Eye (tissue), 1 donor: ENCODE results near the gene OR10A6.
A peak's percentile ranks its signal among the peaks of the same experiment; 100 is the strongest.

ENCODE experiments used
- DNase-seq: peaks from one replicate; pipeline ENCODE4 v3.0.0-alpha.2; 2015

The OR10A6 gene, protein sequence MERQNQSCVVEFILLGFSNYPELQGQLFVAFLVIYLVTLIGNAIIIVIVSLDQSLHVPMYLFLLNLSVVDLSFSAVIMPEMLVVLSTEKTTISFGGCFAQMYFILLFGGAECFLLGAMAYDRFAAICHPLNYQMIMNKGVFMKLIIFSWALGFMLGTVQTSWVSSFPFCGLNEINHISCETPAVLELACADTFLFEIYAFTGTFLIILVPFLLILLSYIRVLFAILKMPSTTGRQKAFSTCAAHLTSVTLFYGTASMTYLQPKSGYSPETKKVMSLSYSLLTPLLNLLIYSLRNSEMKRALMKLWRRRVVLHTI

DNA sequence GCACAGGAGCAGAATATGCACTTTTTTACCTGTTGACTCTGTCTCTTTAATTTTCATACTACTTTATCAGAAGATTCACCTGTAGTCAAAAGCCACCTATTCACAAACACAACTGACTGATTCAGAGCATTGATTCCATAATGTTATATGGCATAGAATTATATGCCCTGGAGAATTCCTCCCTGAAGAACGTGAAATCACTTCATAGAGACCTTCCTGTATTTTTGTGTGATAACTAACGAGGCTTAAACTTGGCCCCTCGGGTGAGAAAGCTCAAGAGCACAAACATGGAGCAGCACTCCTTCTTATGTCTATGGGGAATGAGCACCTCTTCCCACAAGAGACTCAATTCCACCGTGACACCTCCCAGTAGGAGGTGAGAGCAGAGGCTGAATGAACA, at the start of gene OR10A6:
TSS of gene OR10A6 (minus strand) at position 101 of the 400 bp plus-strand sequence. CDS start 2,606 bp downstream, outside the sequence.
- no peak for DNase-seq

GRCh38 chr11:7977232-7977917, 46.3 kb upstream of the OR10A6 start:
- peak; percentile 6 for DNase-seq

DNA sequence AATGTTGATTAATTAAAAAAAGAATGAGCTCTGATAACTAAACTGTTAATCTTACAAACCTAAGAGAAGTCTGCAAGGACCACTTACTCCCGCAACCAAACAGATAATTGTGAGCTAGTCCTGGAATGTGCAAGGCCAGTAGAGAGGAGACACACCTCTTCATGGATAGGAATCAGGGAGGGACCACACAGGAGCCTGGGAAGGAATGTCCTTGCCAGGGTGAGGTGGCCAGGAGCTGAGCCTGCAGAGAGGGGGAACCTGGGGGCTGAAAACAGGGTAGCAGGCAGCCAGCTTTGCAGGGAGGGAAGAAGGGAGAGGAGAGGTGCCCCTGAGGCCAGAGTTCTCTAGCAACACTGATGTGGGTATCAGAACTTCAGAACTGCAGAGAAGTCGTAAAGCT, 43.6 kb upstream of the OR10A6 start:
- DNase-seq, result no peak

GRCh38 chr11:7973011-7973410, 41.9 kb upstream of the OR10A6 start:
- DNase-seq, result no peak

- DNase-seq, result no peak
Measured at GRCh38 chr11:7971846-7972245, 40.8 kb upstream of the OR10A6 start.

- DNase-seq, result peak; percentile 9
Measured at GRCh38 chr11:7969756-7970646, 38.9 kb upstream of the OR10A6 start.

- DNase-seq, result no peak
Measured at GRCh38 chr11:7968686-7969085, 37.6 kb upstream of the OR10A6 start.

DNA sequence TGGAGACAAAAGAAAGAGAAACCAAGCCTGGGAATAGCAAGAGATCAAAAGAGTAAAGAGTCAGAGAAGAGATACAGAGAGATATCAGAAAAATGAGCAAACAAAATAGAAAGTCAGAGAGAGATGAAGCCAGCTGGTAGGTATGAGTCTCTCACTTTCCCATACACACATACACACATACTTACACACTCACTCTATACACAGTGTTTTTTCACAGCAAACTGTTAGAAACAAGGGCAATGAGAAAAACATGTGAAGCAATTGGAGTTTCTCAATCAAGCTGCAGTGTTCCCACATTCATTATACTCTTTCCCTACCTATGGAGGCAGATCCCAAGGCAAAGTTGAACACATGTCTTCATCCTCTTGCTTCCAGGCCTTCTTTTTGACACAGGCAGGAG, 36.8 kb upstream of the OR10A6 start:
- DNase-seq, result no peak

DNA sequence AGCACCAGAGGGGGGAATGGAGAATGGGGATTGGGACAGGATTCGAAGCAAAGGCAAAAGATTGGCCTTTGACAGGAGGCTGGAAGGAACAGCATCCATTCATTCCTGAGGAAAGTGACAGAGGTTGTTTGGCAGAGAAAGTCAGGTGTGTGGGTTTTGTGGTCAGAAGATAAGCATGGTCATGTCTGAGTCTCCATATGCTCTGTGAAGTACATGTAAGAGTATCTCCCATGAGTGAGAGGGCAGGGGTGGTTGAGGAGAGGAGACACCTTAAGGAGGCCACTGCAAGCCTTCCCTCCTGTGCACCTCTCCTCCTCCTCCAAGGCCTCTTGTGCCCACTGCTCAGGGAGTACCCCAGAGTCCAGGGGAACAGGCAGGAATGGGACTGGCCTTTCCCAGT, 36.0 kb upstream of the OR10A6 start:
- no peak for DNase-seq

DNA sequence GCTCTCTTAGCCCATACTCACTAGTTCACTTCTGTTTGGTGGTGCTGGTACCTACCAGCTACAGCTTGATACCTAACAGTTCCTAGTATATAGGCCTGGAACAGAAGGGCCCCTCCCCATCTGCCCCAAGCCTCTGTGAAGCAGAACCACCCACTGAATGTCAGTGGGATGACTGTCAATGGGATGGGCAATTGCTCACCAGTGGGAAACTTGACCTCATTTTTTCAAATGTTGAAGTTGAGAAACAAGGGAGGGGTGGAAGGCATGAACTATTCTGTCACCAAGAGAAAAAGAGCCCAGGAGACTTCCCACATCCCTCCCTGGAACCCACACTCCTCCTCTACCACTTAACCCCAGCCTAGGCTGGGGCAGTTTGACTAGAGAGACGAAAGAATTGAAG, 34.3 kb upstream of the OR10A6 start, which contains the start of gene NLRP10:
TSS of gene NLRP10 (minus strand) at position 62 of the 400 bp plus-strand sequence. CDS start 1,952 bp downstream, outside the sequence.
- peak; percentile 4 for DNase-seq

DNA sequence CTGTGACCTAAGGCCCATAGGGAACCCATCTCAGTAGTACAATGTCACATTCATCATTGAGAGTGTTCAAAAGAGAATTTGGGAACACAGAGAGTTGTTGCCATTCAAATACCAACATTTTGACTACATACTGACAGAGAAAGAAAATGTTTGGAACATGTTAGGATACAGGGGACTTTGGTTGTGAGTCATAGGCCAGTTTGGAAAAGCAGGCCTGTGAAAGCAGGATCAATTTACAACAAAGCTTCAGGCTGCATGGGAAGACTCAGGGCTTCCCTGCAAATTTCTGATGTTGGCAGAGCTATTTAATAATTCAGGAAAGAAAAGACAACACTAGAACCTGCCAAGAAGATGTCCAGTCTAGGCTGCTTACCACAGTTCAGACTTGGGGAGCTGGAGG, 33.8 kb upstream of the OR10A6 start:
- DNase-seq, result no peak

- DNase-seq, result no peak
Measured at GRCh38 chr11:7964261-7964660, 33.2 kb upstream of the OR10A6 start.

DNA sequence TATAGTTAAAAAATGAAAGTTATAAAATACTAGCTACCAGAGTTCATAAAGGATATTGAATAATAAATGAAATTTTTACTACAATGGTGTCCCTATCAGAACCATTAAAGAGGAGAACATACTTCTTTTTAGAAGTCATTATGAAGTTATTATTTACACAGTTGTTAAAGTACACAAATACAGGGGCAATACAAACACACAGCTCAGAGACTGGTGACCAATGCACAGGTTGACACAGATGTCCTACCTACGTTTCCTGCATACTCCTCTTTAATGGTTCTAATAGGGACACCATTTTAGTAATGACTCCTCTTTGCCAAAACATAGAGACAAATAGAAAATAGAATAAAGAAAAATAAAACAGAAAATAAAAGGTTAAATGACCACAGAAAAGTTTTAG, 24.1 kb upstream of the OR10A6 start:
- DNase-seq, result no peak

GRCh38 chr11:7949934-7950333, 18.9 kb upstream of the OR10A6 start:
- no peak for DNase-seq

GRCh38 chr11:7944123-7944522, 13.1 kb upstream of the OR10A6 start:
- no peak for DNase-seq

DNA sequence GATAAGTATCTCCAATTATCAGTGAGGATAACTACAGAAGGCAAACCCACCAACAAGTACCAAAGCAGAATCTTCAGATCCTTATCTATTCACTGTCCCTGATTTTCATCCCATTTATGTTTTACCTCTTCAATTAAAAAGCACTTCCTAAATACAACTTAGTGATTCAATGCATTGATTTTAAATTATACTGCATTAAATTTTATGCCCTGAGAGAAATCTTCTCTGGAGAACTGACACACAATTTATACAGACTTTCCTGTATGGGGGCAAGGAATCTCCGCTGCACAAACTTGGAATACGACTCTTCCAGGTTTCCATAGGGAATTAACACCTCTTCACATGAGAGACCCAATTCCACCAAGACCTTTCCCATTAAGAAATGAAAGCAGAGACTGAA, 10.5 kb upstream of the OR10A6 start, which contains the start of gene OR10A3:
TSS of gene OR10A3 (minus strand) at position 101 of the 400 bp plus-strand sequence. CDS start 2,188 bp downstream, outside the sequence.
- DNase-seq, result no peak

GRCh38 chr11:7941146-7941545, 10.1 kb upstream of the OR10A6 start:
- no peak for DNase-seq

GRCh38 chr11:7936615-7937014, 5.5 kb upstream of the OR10A6 start:
- DNase-seq, result no peak

- no peak for DNase-seq
Measured at GRCh38 chr11:7927635-7928034, 3.4 kb downstream of the OR10A6 start.

DNA sequence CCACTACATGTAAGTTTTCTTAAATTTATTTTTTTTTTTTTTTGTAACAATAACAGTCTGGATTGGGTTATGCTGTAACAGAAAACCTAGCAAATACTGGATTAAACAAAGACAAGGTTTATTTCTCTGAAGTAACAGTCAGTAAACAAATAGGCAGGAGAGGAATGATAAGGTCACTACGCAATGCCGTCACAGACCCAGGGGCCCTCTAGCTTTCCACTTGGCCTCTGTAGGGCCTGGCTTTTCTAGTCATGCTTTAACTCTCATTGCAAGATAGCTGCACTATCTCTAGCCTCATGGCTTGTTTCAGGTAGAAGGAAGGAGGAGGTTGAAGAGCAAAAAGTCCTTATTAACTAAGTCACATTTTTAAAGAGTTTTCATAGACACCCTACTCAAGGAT, 6.5 kb downstream of the OR10A6 start:
- no peak for DNase-seq

GRCh38 chr11:7918141-7918540, 12.9 kb downstream of the OR10A6 start:
- DNase-seq, result no peak

- DNase-seq, result no peak
Measured at GRCh38 chr11:7911011-7911410, 20.1 kb downstream of the OR10A6 start.

DNA sequence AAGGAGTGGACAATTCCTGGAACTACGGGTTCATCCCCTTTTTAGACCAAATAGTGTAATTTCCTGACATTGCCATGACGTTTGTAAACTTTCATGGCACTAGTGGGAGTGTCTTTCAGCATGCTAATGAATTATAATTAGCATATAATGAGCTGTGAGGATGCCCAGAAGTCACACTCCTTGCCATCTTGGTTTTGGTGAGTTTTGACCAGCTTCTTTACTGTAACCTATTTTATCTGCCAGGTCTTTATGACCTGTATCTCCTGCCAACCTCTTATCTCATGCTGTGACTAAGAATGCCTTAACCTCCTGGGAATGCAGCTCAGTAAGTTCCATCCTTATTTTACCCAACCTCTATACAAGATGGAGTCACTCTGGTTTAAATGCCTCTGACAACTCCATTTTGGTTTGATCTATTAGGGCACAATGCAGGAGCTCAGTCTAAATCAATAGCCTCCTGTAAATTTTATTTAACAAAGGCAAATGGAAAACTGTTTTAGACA, 20.7 kb downstream of the OR10A6 start:
- no peak for DNase-seq
